Hepatocyte (in vitro differentiated cells): Measurements from ENCODE around the gene PSMB3. TPM values are rescaled to one million over a fixed set of nuclear protein-coding genes. Genes with fewer than 3 reads are reported as not detected.

Source experiments
- DNase-seq: peaks from one replicate; pipeline ENCODE4 v3.0.0-alpha.2; 2016; ENCODE audit warnings: low spot score
- H2AFZ ChIP-seq: fragments of 200-600 bp; sonication (generic); 2 replicates; pipeline ENCODE4 v1.6.0; 2016; ENCODE audit warnings: antibody characterized with exemption, mild to moderate bottlenecking
- H3K27ac ChIP-seq: fragments of 200-600 bp; sonication (generic); 2 replicates; pipeline ENCODE4 v1.5.1; 2016; ENCODE audit warnings: mild to moderate bottlenecking
- H3K27me3 ChIP-seq: fragments of 200-600 bp; sonication (generic); 2 replicates; pipeline ENCODE4 v1.6.1; 2016
- H3K36me3 ChIP-seq: fragments of 200-600 bp; sonication (generic); replicated peaks from 2 replicates; pipeline ENCODE4 v1.5.1; 2016; ENCODE audit warnings: low read depth; ENCODE audit not compliant: insufficient read depth
- H3K4me1 ChIP-seq: fragments of 200-600 bp; sonication (generic); 2 replicates; pipeline ENCODE4 v1.5.1; 2016; ENCODE audit warnings: mild to moderate bottlenecking, moderate library complexity; ENCODE audit not compliant: insufficient read depth
- H3K4me2 ChIP-seq: fragments of 200-600 bp; sonication (generic); 2 replicates; pipeline ENCODE4 v1.6.0; 2016
- H3K4me3 ChIP-seq: fragments of 200-600 bp; sonication (generic); 2 replicates; pipeline ENCODE4 v1.5.1; 2016; ENCODE audit warnings: mild to moderate bottlenecking
- H3K79me2 ChIP-seq: fragments of 200-600 bp; sonication (generic); 2 replicates; pipeline ENCODE4 v1.6.0; 2017; ENCODE audit warnings: mild to moderate bottlenecking
- H3K9me2 ChIP-seq: fragments of 200-600 bp; sonication (generic); replicated peaks from 2 replicates; pipeline ENCODE4 v1.6.0; 2017; ENCODE audit warnings: mild to moderate bottlenecking; ENCODE audit not compliant: insufficient read depth
- H3K9me3 ChIP-seq: fragments of 200-600 bp; sonication (generic); 2 replicates; pipeline ENCODE4 v1.5.1; 2016; ENCODE audit warnings: low read depth, mild to moderate bottlenecking
- H4K20me1 ChIP-seq: fragments of 200-600 bp; sonication (generic); 2 replicates; pipeline ENCODE4 v1.6.0; 2016; ENCODE audit warnings: mild to moderate bottlenecking; ENCODE audit not compliant: insufficient read depth, poor library complexity, severe bottlenecking
- EZH2 ChIP-seq: fragments of 200-600 bp; sonication (generic); IDR thresholded peaks from 2 replicates; pipeline ENCODE4 v1.6.1; 2016; ENCODE audit warnings: antibody characterized with exemption, mild to moderate bottlenecking, borderline replicate concordance
- EZH2phosphoT487 ChIP-seq: fragments of 200-600 bp; sonication (generic); IDR thresholded peaks from one replicate; pipeline ENCODE4 v1.6.1; 2018; ENCODE audit warnings: antibody characterized with exemption, mild to moderate bottlenecking, low read depth, moderate library complexity; ENCODE audit not compliant: unreplicated experiment, severe bottlenecking
- WGBS: methylation state at CpG from one replicate; pipeline ENCODE4 v1.1.6; 2016; ENCODE audit warnings: low lambda C conversion rate; ENCODE audit errors: missing lambda C conversion rate; 5-methylcytosine and 5-hydroxymethylcytosine counted together
- polyA plus RNA-seq: library from polyadenylated mRNA; unstranded; fragments of >200 nt; fragmentation: Nextera tagmentation; extraction: Ambion mirVana; gene quantifications from 2 replicates; pipeline ENCODE4 v1.2.1, GENCODE V29; 2016
- total RNA-seq: library from RNA; depleted of rRNA; stranded (reverse); fragments of >200 nt; gene quantifications from 2 replicates; pipeline ENCODE4 v1.2.3, GENCODE V29; 2014
- TF ChIP-seq, protein P1 (sequence below): fragments of 200-600 bp; sonication (generic); IDR thresholded peaks from 2 replicates; pipeline ENCODE4 v1.5.1; 2016; ENCODE audit warnings: antibody characterized with exemption, mild to moderate bottlenecking; ENCODE audit not compliant: poor library complexity

PSMB3 gene
- total and polyA plus RNA-seq, 2 experiments from 2014 or later = 127 to 275 TPM

DNA sequence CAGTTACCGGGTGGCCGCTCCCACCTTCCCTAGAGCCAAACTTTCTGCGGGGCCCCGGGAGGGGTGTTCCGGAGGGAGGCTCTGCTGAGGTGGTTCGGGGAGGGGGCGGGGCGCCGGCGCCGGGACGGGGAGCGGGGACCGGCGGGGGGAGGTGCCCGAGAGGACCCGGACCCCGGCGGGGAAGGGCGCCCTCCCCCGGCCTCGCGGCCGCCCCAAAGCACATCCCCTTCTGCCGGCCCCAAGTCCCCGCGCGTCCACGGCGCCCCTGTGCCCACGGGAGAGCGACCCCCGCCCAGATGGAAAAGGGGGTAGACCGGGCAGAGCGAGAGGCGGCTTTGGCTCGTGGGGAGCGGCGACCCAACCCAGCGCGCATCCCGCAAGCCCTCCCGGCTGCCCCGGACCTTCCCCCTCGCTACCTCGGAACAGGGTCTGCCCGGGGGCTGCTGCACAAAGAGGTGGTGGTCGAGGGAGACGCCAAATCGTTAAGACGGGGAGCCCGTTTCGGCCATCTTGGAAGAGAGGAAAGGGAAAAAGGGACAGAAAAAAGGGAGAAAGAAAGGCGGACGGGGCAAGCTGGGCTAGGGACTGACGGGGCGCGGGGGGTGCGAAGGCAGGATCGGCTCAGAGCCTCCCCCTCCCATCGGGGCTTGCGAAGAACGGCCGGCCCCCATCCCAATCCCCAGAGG lies 4.9 kb upstream of the PSMB3 start:
- Histone ChIP-seq H3K36me3 (no peaks in the 10 kb centered on the region), H3K79me2 (peaks cover 54% of the 10 kb centered on the region), H2AFZ (peak overlapping the region; percentile 86), H3K27ac (peak overlapping the region; percentile 97), H3K9me3 (no peaks in the 10 kb centered on the region), H3K4me2 (peak overlapping the region; percentile 99), H3K27me3 (no peaks in the 10 kb centered on the region), H3K4me1 (peaks cover 47% of the 10 kb centered on the region), H4K20me1 (peaks cover 36% of the 10 kb centered on the region), H3K4me3 (peak overlapping the region; percentile 96), H3K9me2 (no peaks in the 10 kb centered on the region)
- DNase-seq = peak; percentile 71
- TF ChIP-seq EZH2 (no peak), EZH2phosphoT487 (no peak)
- TF ChIP-seq, protein P1, sequence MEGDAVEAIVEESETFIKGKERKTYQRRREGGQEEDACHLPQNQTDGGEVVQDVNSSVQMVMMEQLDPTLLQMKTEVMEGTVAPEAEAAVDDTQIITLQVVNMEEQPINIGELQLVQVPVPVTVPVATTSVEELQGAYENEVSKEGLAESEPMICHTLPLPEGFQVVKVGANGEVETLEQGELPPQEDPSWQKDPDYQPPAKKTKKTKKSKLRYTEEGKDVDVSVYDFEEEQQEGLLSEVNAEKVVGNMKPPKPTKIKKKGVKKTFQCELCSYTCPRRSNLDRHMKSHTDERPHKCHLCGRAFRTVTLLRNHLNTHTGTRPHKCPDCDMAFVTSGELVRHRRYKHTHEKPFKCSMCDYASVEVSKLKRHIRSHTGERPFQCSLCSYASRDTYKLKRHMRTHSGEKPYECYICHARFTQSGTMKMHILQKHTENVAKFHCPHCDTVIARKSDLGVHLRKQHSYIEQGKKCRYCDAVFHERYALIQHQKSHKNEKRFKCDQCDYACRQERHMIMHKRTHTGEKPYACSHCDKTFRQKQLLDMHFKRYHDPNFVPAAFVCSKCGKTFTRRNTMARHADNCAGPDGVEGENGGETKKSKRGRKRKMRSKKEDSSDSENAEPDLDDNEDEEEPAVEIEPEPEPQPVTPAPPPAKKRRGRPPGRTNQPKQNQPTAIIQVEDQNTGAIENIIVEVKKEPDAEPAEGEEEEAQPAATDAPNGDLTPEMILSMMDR = peak; percentile 11
- 2% methylated on average over 15 of the region's 64 CpGs for WGBS

DNA sequence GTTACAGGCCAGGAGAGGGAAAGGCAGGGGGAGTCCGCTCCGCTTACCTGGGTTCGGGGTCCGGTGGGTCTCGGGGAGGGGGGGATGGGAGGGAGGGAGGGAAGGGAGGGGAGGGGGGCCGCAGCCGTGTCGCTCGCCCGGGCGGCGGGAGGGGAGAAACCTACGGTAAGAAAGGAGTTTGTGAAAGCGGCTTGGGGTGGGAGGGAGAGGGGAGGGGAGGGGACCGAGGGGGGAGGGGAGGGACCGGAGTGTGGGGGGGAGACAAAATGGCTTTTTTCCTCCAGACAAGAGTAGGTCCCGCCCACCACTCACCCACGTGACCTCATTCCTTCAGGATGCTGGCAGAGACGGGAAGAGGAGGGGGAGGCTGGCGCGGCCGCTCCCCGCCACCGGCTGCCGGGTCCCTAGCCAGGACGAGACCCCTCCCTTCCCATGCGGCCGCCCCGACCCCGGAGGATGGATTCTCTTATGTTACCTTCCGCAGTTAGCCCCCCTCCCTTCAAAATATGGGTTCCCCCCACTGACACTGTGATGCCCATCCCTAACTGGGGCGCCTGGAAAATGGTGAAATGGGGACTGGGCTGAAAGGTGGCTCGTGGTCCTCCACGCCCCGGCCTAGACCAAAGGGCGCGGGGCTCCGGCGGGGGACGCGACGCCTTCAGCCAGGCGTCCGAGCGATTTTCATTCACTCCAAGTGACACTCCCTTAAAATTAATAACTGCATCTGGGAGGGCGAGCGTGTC lies 4.2 kb upstream of the PSMB3 start, which contains the start of gene PCGF2:
Gene PCGF2, minus strand, starts transcription at position 188 of the 743 bp plus-strand sequence. CDS start 7,934 bp downstream, outside the sequence.
- H3K9me3 ChIP-seq = no peaks in the 10 kb centered on the region
- H3K4me2 ChIP-seq = peak within 1 kb of the TSS; percentile 99
- peak within 1 kb of the TSS; percentile 86 for H2AFZ ChIP-seq
- peaks cover 53% of the 10 kb centered on the region for H3K79me2 ChIP-seq
- peak within 1 kb of the TSS; percentile 96 for H3K4me3 ChIP-seq
- H3K27me3 ChIP-seq = no peaks in the 10 kb centered on the region
- H3K27ac ChIP-seq = peak within 1 kb of the TSS; percentile 97
- H3K4me1 ChIP-seq = peaks cover 42% of the 10 kb centered on the region
- TF ChIP-seq EZH2phosphoT487 (no peak), EZH2 (no peak)
- TF ChIP-seq, protein P1 = no peak
- H4K20me1 ChIP-seq = peaks cover 29% of the 10 kb centered on the region
- WGBS = under 1% methylated on average over 22 of the region's 47 CpGs
- no peaks in the 10 kb centered on the region for H3K36me3 ChIP-seq
- DNase-seq = peak; percentile 96
- no peaks in the 10 kb centered on the region for H3K9me2 ChIP-seq

DNA sequence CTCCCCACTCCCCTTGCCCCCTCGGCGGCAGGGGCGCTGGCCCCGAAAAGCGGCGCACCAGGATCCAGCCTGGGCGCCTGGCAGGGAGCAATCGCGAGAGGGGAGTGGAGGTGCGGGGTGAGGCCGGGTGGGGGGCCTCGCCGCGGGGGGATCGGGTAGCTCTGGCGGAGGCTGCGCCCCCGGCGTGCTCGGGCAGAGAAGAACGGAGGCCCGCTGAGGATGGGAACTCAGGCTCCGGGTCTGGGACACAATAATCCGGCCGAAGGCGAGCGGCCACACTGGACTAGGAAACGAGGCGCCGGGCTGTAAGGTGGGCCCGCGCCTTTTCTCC lies 3.7 kb upstream of the PSMB3 start:
- 1% methylated on average over 24 of the region's 32 CpGs for WGBS
- Histone ChIP-seq H3K27ac (peak overlapping the region; percentile 75), H3K36me3 (no peaks in the 10 kb centered on the region), H3K27me3 (no peaks in the 10 kb centered on the region), H3K4me1 (peaks cover 42% of the 10 kb centered on the region), H3K9me3 (no peaks in the 10 kb centered on the region), H3K9me2 (no peaks in the 10 kb centered on the region), H3K4me2 (peak overlapping the region; percentile 99), H4K20me1 (peaks cover 24% of the 10 kb centered on the region), H2AFZ (peak overlapping the region; percentile 39), H3K4me3 (peak overlapping the region; percentile 56), H3K79me2 (peaks cover 53% of the 10 kb centered on the region)
- DNase-seq = no peak
- TF ChIP-seq EZH2 = no peak
- TF ChIP-seq, protein P1 = no peak
- TF ChIP-seq EZH2phosphoT487 = no peak
